Measurements from ENCODE around the gene SLAMF6.

DNA sequence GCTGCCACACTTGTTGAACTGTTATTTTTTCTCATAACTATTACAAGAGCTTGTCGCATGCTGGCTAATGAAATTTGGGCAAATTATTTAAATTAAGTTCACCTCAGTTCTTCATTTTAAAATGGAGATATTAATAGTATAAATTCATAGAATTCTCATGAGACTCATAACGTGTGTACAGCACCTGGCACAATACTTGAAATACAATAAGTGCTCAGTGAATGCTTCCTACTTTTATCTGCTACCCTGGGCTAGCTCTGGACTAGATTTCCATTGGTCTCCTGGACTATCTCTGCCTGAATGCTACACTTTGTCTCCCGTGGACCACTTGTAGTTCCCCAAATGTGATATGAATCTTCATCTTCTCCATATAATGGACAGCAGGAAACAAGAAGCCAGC lies 919 bp downstream of the SLAMF6 start:
- TF ChIP-seq, protein P1, sequence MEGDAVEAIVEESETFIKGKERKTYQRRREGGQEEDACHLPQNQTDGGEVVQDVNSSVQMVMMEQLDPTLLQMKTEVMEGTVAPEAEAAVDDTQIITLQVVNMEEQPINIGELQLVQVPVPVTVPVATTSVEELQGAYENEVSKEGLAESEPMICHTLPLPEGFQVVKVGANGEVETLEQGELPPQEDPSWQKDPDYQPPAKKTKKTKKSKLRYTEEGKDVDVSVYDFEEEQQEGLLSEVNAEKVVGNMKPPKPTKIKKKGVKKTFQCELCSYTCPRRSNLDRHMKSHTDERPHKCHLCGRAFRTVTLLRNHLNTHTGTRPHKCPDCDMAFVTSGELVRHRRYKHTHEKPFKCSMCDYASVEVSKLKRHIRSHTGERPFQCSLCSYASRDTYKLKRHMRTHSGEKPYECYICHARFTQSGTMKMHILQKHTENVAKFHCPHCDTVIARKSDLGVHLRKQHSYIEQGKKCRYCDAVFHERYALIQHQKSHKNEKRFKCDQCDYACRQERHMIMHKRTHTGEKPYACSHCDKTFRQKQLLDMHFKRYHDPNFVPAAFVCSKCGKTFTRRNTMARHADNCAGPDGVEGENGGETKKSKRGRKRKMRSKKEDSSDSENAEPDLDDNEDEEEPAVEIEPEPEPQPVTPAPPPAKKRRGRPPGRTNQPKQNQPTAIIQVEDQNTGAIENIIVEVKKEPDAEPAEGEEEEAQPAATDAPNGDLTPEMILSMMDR (IDR thresholded peaks at IDR 0.05) = no peak
- no peak for TF ChIP-seq POLR2A (IDR thresholded peaks at IDR 0.05)

Measured in testis (tissue), 2 donors.